Osteoblast (primary cell): ENCODE measurements around the gene CD80. TPM values are rescaled to one million over a fixed set of nuclear protein-coding genes. Genes with fewer than 3 reads are reported as not detected.

Experiments used
- DNase-seq: peaks from one replicate; pipeline ENCODE4 v3.0.0; 2011; ENCODE audit warnings: low spot score, mixed read lengths; ENCODE audit not compliant: insufficient read length; ENCODE audit errors: missing footprints
- H2AFZ ChIP-seq: 2 replicates; pipeline ENCODE4 v1.6.0; 2011; ENCODE audit warnings: mild to moderate bottlenecking, low read length
- H3K27ac ChIP-seq: 2 replicates; pipeline ENCODE4 v1.5.1; 2011; ENCODE audit warnings: mild to moderate bottlenecking, low read depth, low read length, moderate library complexity
- H3K27me3 ChIP-seq: 2 replicates; pipeline ENCODE4 v1.6.0; 2012; ENCODE audit warnings: mild to moderate bottlenecking, control low read depth, inconsistent platforms, low read length, moderate library complexity; ENCODE audit not compliant: insufficient read depth
- H3K36me3 ChIP-seq: 2 replicates; pipeline ENCODE4 v1.5.1; 2011; ENCODE audit warnings: mild to moderate bottlenecking, low read length, control low read depth, moderate library complexity; ENCODE audit not compliant: insufficient read depth
- H3K4me1 ChIP-seq: 2 replicates; pipeline ENCODE4 v1.5.1; 2011; ENCODE audit warnings: mild to moderate bottlenecking, low read length, control low read depth, moderate library complexity; ENCODE audit not compliant: insufficient read depth
- H3K4me2 ChIP-seq: 2 replicates; pipeline ENCODE4 v1.6.0; 2011; ENCODE audit warnings: mild to moderate bottlenecking, low read length; ENCODE audit not compliant: insufficient read depth
- H3K4me3 ChIP-seq: fragments of 200-600 bp; sonication (generic); 3 replicates; pipeline ENCODE4 v1.5.1; 2012; ENCODE audit warnings: mild to moderate bottlenecking, low read length, inconsistent platforms; ENCODE audit not compliant: insufficient read depth
- H3K79me2 ChIP-seq: 2 replicates; pipeline ENCODE4 v1.6.0; 2012; ENCODE audit warnings: mild to moderate bottlenecking, low read length, control low read depth, inconsistent platforms; ENCODE audit not compliant: insufficient read depth
- H3K9me3 ChIP-seq: 2 replicates; pipeline ENCODE4 v1.5.1; 2011; ENCODE audit warnings: low read depth, low read length, control low read depth
- H4K20me1 ChIP-seq: 2 replicates; pipeline ENCODE4 v1.6.0; 2012; ENCODE audit warnings: mild to moderate bottlenecking, low read length, control low read depth; ENCODE audit not compliant: insufficient read depth
- total RNA-seq: library from RNA; depleted of rRNA; stranded (reverse); fragments of >200 nt; gene quantifications from 2 replicates; pipeline ENCODE4 v1.2.3, GENCODE V29; 2012
- TF ChIP-seq, protein P1 (sequence below): IDR thresholded peaks from 2 replicates; pipeline ENCODE4 v1.5.1; 2011; ENCODE audit warnings: mild to moderate bottlenecking, low read depth, low read length, moderate library complexity; ENCODE audit errors: extremely low read depth

The CD80 gene
- total RNA-seq, 1 donor, result 2.5 TPM

- no peak overlapping the region for H2AFZ ChIP-seq
- TF ChIP-seq, protein P1, sequence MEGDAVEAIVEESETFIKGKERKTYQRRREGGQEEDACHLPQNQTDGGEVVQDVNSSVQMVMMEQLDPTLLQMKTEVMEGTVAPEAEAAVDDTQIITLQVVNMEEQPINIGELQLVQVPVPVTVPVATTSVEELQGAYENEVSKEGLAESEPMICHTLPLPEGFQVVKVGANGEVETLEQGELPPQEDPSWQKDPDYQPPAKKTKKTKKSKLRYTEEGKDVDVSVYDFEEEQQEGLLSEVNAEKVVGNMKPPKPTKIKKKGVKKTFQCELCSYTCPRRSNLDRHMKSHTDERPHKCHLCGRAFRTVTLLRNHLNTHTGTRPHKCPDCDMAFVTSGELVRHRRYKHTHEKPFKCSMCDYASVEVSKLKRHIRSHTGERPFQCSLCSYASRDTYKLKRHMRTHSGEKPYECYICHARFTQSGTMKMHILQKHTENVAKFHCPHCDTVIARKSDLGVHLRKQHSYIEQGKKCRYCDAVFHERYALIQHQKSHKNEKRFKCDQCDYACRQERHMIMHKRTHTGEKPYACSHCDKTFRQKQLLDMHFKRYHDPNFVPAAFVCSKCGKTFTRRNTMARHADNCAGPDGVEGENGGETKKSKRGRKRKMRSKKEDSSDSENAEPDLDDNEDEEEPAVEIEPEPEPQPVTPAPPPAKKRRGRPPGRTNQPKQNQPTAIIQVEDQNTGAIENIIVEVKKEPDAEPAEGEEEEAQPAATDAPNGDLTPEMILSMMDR, result no peak
- H3K4me1 ChIP-seq, result peaks cover 2% of the 10 kb centered on the region
- peaks cover 20% of the 10 kb centered on the region for H3K79me2 ChIP-seq
- no peaks in the 10 kb centered on the region for H4K20me1 ChIP-seq
- H3K27ac ChIP-seq, result no peak overlapping the region
- peaks cover 51% of the 10 kb centered on the region for H3K36me3 ChIP-seq
- H3K4me3 ChIP-seq, result no peak overlapping the region
- no peaks in the 10 kb centered on the region for H3K9me3 ChIP-seq
- H3K27me3 ChIP-seq, result no peaks in the 10 kb centered on the region
- DNase-seq, result no peak
- H3K4me2 ChIP-seq, result peak overlapping the region; percentile 63
Measured at GRCh38 chr3:119507404-119507803, 52.0 kb downstream of the CD80 start.

- Histone ChIP-seq H3K4me2 (peak overlapping the region; percentile 63), H3K4me3 (peak overlapping the region; percentile 48), H3K36me3 (peaks cover 57% of the 10 kb centered on the region), H2AFZ (no peak overlapping the region), H3K27ac (peak overlapping the region; percentile 43), H4K20me1 (no peaks in the 10 kb centered on the region), H3K4me1 (peaks cover 2% of the 10 kb centered on the region), H3K27me3 (no peaks in the 10 kb centered on the region), H3K9me3 (no peaks in the 10 kb centered on the region), H3K79me2 (peaks cover 23% of the 10 kb centered on the region)
- TF ChIP-seq, protein P1, result no peak
- DNase-seq, result no peak
Measured at GRCh38 chr3:119506631-119507030, 52.8 kb downstream of the CD80 start.

GRCh38 chr3:119500901-119501300, 58.5 kb downstream of the CD80 start:
- Histone ChIP-seq H3K4me3 (no peak overlapping the region), H3K79me2 (peaks cover 44% of the 10 kb centered on the region), H3K27ac (peak overlapping the region; percentile 14), H2AFZ (peak overlapping the region; percentile 35), H4K20me1 (no peaks in the 10 kb centered on the region), H3K27me3 (no peaks in the 10 kb centered on the region), H3K9me3 (no peaks in the 10 kb centered on the region), H3K36me3 (peaks cover 27% of the 10 kb centered on the region), H3K4me1 (peaks cover 25% of the 10 kb centered on the region), H3K4me2 (peak overlapping the region; percentile 88)
- TF ChIP-seq, protein P1, result no peak
- DNase-seq, result no peak

- Histone ChIP-seq H3K36me3 (peaks cover 23% of the 10 kb centered on the region), H3K4me2 (peak overlapping the region; percentile 88), H3K9me3 (no peaks in the 10 kb centered on the region), H3K27me3 (no peaks in the 10 kb centered on the region), H3K4me1 (peaks cover 25% of the 10 kb centered on the region), H4K20me1 (no peaks in the 10 kb centered on the region), H3K79me2 (peaks cover 44% of the 10 kb centered on the region), H3K27ac (peak overlapping the region; percentile 14), H2AFZ (no peak overlapping the region), H3K4me3 (peak overlapping the region; percentile 27)
- no peak for DNase-seq
- TF ChIP-seq, protein P1, result no peak
Measured at GRCh38 chr3:119500265-119500664, 59.1 kb downstream of the CD80 start.
